Loucy (cell line): ENCODE results near the gene ANKRD27.

ENCODE experiments used
- H2AFZ ChIP-seq: fragments of 200-600 bp; sonication (generic); 2 replicates; pipeline ENCODE4 v1.6.0; 2016; ENCODE audit warnings: antibody characterized with exemption, mild to moderate bottlenecking, low read length, moderate library complexity
- H3F3A ChIP-seq: fragments of 200-600 bp; 2 replicates; pipeline ENCODE4 v1.6.0; 2016; ENCODE audit warnings: antibody characterized with exemption, low read depth, mild to moderate bottlenecking
- H3K27me3 ChIP-seq: fragments of 200-600 bp; sonication (generic); 2 replicates; pipeline ENCODE4 v1.6.1; 2014; ENCODE audit warnings: low read length, mild to moderate bottlenecking; ENCODE audit not compliant: insufficient read depth, poor library complexity, severe bottlenecking
- H3K36me3 ChIP-seq: fragments of 200-600 bp; sonication (generic); 2 replicates; pipeline ENCODE4 v1.6.1; 2016; ENCODE audit warnings: low read length; ENCODE audit not compliant: insufficient read depth
- H3K4me1 ChIP-seq: fragments of 200-600 bp; sonication (generic); 2 replicates; pipeline ENCODE4 v1.5.1; 2014; ENCODE audit warnings: low read length, mild to moderate bottlenecking; ENCODE audit not compliant: insufficient read depth, poor library complexity, severe bottlenecking
- H3K4me2 ChIP-seq: fragments of 200-600 bp; sonication (generic); 2 replicates; pipeline ENCODE4 v1.6.0; 2014; ENCODE audit warnings: antibody characterized with exemption, low read length, low read depth, mild to moderate bottlenecking; ENCODE audit not compliant: poor library complexity, severe bottlenecking
- H3K4me3 ChIP-seq: fragments of 200-600 bp; sonication (generic); 2 replicates; pipeline ENCODE4 v1.5.1; 2014; ENCODE audit warnings: low read length, mild to moderate bottlenecking, mixed read lengths; ENCODE audit not compliant: poor library complexity, severe bottlenecking
- H3K79me2 ChIP-seq: fragments of 200-600 bp; sonication (generic); 2 replicates; pipeline ENCODE4 v1.6.1; 2014; ENCODE audit warnings: low read length; ENCODE audit not compliant: insufficient read depth
- H3K9ac ChIP-seq: fragments of 200-600 bp; sonication (generic); 2 replicates; pipeline ENCODE4 v1.6.0; 2014; ENCODE audit warnings: mild to moderate bottlenecking, low read depth, low read length, moderate library complexity; ENCODE audit not compliant: poor library complexity, severe bottlenecking
- H3K9me2 ChIP-seq: fragments of 200-600 bp; sonication (generic); replicated peaks from 2 replicates; pipeline ENCODE4 v1.6.1; 2016; ENCODE audit warnings: low read depth, low read length, mixed read lengths
- H3K9me3 ChIP-seq: fragments of 200-600 bp; sonication (generic); 2 replicates; pipeline ENCODE4 v1.6.1; 2014; ENCODE audit warnings: mild to moderate bottlenecking, antibody characterized with exemption, low read length, low read depth; ENCODE audit not compliant: insufficient read depth
- H4K20me1 ChIP-seq: fragments of 200-600 bp; sonication (generic); 2 replicates; pipeline ENCODE4 v1.6.0; 2014; ENCODE audit warnings: antibody characterized with exemption, low read length, mild to moderate bottlenecking; ENCODE audit not compliant: insufficient read depth, poor library complexity, severe bottlenecking
- EZH2phosphoT487 ChIP-seq: fragments of 200-600 bp; IDR thresholded peaks from 2 replicates; pipeline ENCODE4 v1.6.1; 2018; ENCODE audit warnings: antibody characterized with exemption, mild to moderate bottlenecking, moderate library complexity, borderline replicate concordance
- TF ChIP-seq, protein P1 (sequence below): fragments of 200-600 bp; sonication (generic); conservative IDR thresholded peaks from 2 replicates; pipeline ENCODE4 v1.5.1; 2014; ENCODE audit warnings: mild to moderate bottlenecking, antibody characterized with exemption, low read length

Gene ANKRD27

GRCh38 chr19:32675720-32676185 is 773 bp upstream of the ANKRD27 start, which contains the start of gene RGS9BP:
TSS of gene RGS9BP (plus strand) at chr19:32675848. CDS start at chr19:32676264, 416 bp downstream.
- H3K4me3 ChIP-seq: peak within 1 kb of the TSS; percentile 99
- peak within 1 kb of the TSS; percentile 91 for H3K4me2 ChIP-seq
- H3K27me3 ChIP-seq: no peaks in the 10 kb centered on the region
- TF ChIP-seq, protein P1, sequence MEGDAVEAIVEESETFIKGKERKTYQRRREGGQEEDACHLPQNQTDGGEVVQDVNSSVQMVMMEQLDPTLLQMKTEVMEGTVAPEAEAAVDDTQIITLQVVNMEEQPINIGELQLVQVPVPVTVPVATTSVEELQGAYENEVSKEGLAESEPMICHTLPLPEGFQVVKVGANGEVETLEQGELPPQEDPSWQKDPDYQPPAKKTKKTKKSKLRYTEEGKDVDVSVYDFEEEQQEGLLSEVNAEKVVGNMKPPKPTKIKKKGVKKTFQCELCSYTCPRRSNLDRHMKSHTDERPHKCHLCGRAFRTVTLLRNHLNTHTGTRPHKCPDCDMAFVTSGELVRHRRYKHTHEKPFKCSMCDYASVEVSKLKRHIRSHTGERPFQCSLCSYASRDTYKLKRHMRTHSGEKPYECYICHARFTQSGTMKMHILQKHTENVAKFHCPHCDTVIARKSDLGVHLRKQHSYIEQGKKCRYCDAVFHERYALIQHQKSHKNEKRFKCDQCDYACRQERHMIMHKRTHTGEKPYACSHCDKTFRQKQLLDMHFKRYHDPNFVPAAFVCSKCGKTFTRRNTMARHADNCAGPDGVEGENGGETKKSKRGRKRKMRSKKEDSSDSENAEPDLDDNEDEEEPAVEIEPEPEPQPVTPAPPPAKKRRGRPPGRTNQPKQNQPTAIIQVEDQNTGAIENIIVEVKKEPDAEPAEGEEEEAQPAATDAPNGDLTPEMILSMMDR: no peak
- TF ChIP-seq EZH2phosphoT487: no peak
- H3K9me3 ChIP-seq: no peaks in the 10 kb centered on the region
- H3K36me3 ChIP-seq: no peaks in the 10 kb centered on the region
- peak within 1 kb of the TSS; percentile 81 for H2AFZ ChIP-seq
- H3K79me2 ChIP-seq: peaks cover 41% of the 10 kb centered on the region
- no peaks in the 10 kb centered on the region for H3K9me2 ChIP-seq
- H3K4me1 ChIP-seq: peaks cover 23% of the 10 kb centered on the region
- no peaks in the 10 kb centered on the region for H3F3A ChIP-seq
- H3K9ac ChIP-seq: peak within 1 kb of the TSS; percentile 82
- peaks cover 31% of the 10 kb centered on the region for H4K20me1 ChIP-seq

DNA sequence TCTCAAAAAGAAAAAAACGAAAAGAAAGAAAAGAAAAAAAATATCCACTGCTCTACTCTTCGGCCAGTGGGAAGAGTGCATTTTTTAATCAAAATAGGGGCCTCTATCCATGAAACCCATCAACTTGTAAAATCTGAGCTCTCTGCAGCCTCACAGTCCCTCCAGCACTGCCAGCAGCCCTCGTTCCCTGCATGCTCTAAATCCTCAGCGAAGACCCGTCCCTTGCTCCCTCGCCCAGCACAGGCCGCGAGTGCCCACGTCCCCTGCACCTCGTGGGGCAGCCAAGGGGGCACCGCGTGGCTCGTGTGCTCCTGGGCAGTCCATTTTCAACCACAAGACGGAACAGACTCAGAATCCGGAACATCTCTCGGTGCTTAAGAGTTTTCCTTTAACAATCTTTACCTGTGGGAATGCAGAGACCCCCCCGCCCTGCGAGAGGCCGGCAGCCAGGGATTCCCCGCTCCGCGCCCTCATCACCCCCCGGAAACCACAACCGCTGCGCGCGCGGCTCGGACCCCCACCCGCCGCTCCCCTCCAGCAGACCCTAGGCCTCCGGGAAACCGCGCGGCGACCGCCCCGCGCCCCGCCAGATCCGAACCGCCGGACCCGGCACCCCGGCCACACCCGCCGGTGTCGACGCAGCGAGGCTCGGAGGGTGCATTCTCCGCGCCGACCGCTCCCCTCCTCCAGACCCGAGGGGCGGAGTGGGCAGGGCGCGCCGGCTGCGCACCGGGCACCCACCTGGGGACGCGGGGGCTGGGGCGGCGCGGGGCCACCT is 638 bp downstream of the ANKRD27 start:
- Histone ChIP-seq H3K4me2 (peak overlapping the region; percentile 90), H2AFZ (peak overlapping the region; percentile 62; the same call in 1 of the 2 replicates), H3K4me3 (peak overlapping the region; percentile 99), H3F3A (no peaks in the 10 kb centered on the region), H3K9ac (peak overlapping the region; percentile 82), H3K9me3 (no peaks in the 10 kb centered on the region), H3K79me2 (peaks cover 56% of the 10 kb centered on the region), H3K4me1 (peaks cover 34% of the 10 kb centered on the region), H3K9me2 (no peaks in the 10 kb centered on the region), H3K27me3 (no peaks in the 10 kb centered on the region), H3K36me3 (no peaks in the 10 kb centered on the region), H4K20me1 (peaks cover 41% of the 10 kb centered on the region)
- TF ChIP-seq, protein P1: no peak
- no peak for TF ChIP-seq EZH2phosphoT487

- no peaks in the 10 kb centered on the region for H3F3A ChIP-seq
- peak overlapping the region; percentile 90 for H3K4me2 ChIP-seq
- H2AFZ ChIP-seq: no peak overlapping the region
- H3K36me3 ChIP-seq: no peaks in the 10 kb centered on the region
- peak overlapping the region; percentile 82 for H3K9ac ChIP-seq
- peaks cover 49% of the 10 kb centered on the region for H4K20me1 ChIP-seq
- TF ChIP-seq, protein P1: no peak
- no peak for TF ChIP-seq EZH2phosphoT487
- no peaks in the 10 kb centered on the region for H3K9me3 ChIP-seq
- H3K79me2 ChIP-seq: peaks cover 63% of the 10 kb centered on the region
- no peaks in the 10 kb centered on the region for H3K9me2 ChIP-seq
- H3K27me3 ChIP-seq: no peaks in the 10 kb centered on the region
- peak overlapping the region; percentile 99 for H3K4me3 ChIP-seq
- peaks cover 42% of the 10 kb centered on the region for H3K4me1 ChIP-seq
These were observed 1.4 kb downstream of the ANKRD27 start for GRCh38 chr19:32673573-32673972.
